ENCODE data around the gene PPP1CA. TPM values are rescaled to one million over a fixed set of nuclear protein-coding genes. Genes with fewer than 3 reads are reported as not detected.

Gene PPP1CA
- total RNA-seq, 4 donors from 2014 or later, result 49.9 to 78.6 (median 63.4) TPM

- Histone ChIP-seq H3K27me3 (no peaks in the 10 kb centered on the region), H3K4me1 (peaks cover 0 to 71% (median 24%) of the 10 kb centered on the region in 3 donors), H3K27ac (peak overlapping the region in 1 of 4 donors; percentile 10), H3K9me3 (no peaks in the 10 kb centered on the region), H3K36me3 (peaks cover 0 to 72% of the 10 kb centered on the region in 2 donors), H3K4me3 (no peak overlapping the region)
- TF ChIP-seq POLR2AphosphoS5 (IDR thresholded peaks at IDR 0.05) (no peak), POLR2A (IDR thresholded peaks at IDR 0.05) (no peak), EP300 (IDR thresholded peaks at IDR 0.05) (no peak), CTCF (IDR thresholded peaks at IDR 0.05) (no peak)
- 40 to 52% methylated on average over 1 to 7 of the region's 13 CpGs for WGBS, 2 donors (ENCODE audit: low coverage in 1 of 2)
- no peak for ATAC-seq
Measured at GRCh38 chr11:67396587-67397389, 4.9 kb downstream of the PPP1CA start.

GRCh38 chr11:67396259-67396581 is 5.4 kb downstream of the PPP1CA start:
- Histone ChIP-seq H3K27ac (no peak overlapping the region), H3K36me3 (peaks cover 0 to 72% of the 10 kb centered on the region in 2 donors), H3K9me3 (no peaks in the 10 kb centered on the region), H3K4me3 (no peak overlapping the region), H3K27me3 (no peaks in the 10 kb centered on the region), H3K4me1 (peaks cover 0 to 74% (median 24%) of the 10 kb centered on the region in 3 donors)
- no peak for ATAC-seq
- 90% methylated on average over 4 of the region's 7 CpGs; no CpG with 5 or more reads in 1 of the 2 donors for WGBS, 2 donors (ENCODE audit: low coverage in 1 of 2)
- TF ChIP-seq POLR2A (IDR thresholded peaks at IDR 0.05) (no peak), POLR2AphosphoS5 (IDR thresholded peaks at IDR 0.05) (no peak), EP300 (IDR thresholded peaks at IDR 0.05) (no peak), CTCF (IDR thresholded peaks at IDR 0.05) (no peak)

GRCh38 chr11:67395555-67396258 is 6.0 kb downstream of the PPP1CA start:
- no peak overlapping the region for H3K4me3 ChIP-seq
- no peak for TF ChIP-seq CTCF (IDR thresholded peaks at IDR 0.05)
- no peak for TF ChIP-seq EP300 (IDR thresholded peaks at IDR 0.05)
- TF ChIP-seq POLR2A (IDR thresholded peaks at IDR 0.05), result no peak
- no peak for TF ChIP-seq POLR2AphosphoS5 (IDR thresholded peaks at IDR 0.05)
- H3K4me1 ChIP-seq, result peaks cover 0 to 74% (median 21%) of the 10 kb centered on the region in 3 donors
- ATAC-seq, result no peak
- H3K36me3 ChIP-seq, result peaks cover 0 to 72% of the 10 kb centered on the region in 2 donors
- H3K27me3 ChIP-seq, result no peaks in the 10 kb centered on the region
- no peaks in the 10 kb centered on the region for H3K9me3 ChIP-seq
- 91% methylated on average over 6 of the region's 19 CpGs; no CpG with 5 or more reads in 1 of the 2 donors for WGBS, 2 donors (ENCODE audit: low coverage in 1 of 2)
- H3K27ac ChIP-seq, result no peak overlapping the region

- no peak for TF ChIP-seq CTCF (IDR thresholded peaks at IDR 0.05)
- ATAC-seq, result no peak
- WGBS, 2 donors (ENCODE audit: low coverage in 1 of 2), result 86% methylated on average over 1 of the region's 5 CpGs; no CpG with 5 or more reads in 1 of the 2 donors
- H3K9me3 ChIP-seq, result no peaks in the 10 kb centered on the region
- no peak overlapping the region for H3K27ac ChIP-seq
- no peak overlapping the region for H3K4me3 ChIP-seq
- H3K36me3 ChIP-seq, result peaks cover 0 to 57% of the 10 kb centered on the region in 2 donors
- no peaks in the 10 kb centered on the region for H3K27me3 ChIP-seq
- H3K4me1 ChIP-seq, result peaks cover 0 to 69% (median 10%) of the 10 kb centered on the region in 3 donors
Measured at GRCh38 chr11:67393990-67394389, 7.7 kb downstream of the PPP1CA start.
